Esophagus squamous epithelium (tissue), 5 donors: ENCODE measurements around the gene CORIN. TPM values are rescaled to one million over a fixed set of nuclear protein-coding genes. Genes with fewer than 3 reads are reported as not detected.

Experiments
- DNase-seq: peaks from one replicate; lab custom pipeline; 2025; lab: John Stamatoyannopoulos, UW
- H3K27ac ChIP-seq, 4 donors: fragments of 200-600 bp; sonication (generic); one replicate each; pipeline ENCODE4 v1.5.1; 2016 to 2019; ENCODE audit warnings: mild to moderate bottlenecking in 1 of 4
- H3K27me3 ChIP-seq, 4 donors: fragments of 200-600 bp; sonication (generic); 1 replicate in 3 of 4; 2 replicates in 1 of 4; pipeline versions ENCODE4 v1.5.1 to v1.6.0; 2017 to 2021; ENCODE audit warnings: antibody characterized with exemption in 1 of 4
- H3K36me3 ChIP-seq, 3 donors: fragments of 200-600 bp; sonication (generic); one replicate each; pipeline ENCODE4 v1.5.1; 2016 to 2019
- H3K4me1 ChIP-seq, 3 donors: fragments of 200-600 bp; sonication (generic); one replicate each; pipeline ENCODE4 v1.5.1; 2017 to 2019
- H3K4me3 ChIP-seq, 4 donors: fragments of 200-600 bp; sonication (generic); 1 replicate in 3 of 4; 2 replicates in 1 of 4; pipeline ENCODE4 v1.5.1; 2016 to 2019; ENCODE audit warnings: mild to moderate bottlenecking in 2 of 4, moderate library complexity in 1 of 4
- H3K9me3 ChIP-seq, 3 donors: fragments of 200-600 bp; sonication (generic); one replicate each; pipeline ENCODE4 v1.5.1; 2016 to 2019
- CTCF ChIP-seq, 6 experiments: fragments of 450-650 bp in 4 of 6; fragments of 200-600 bp in 2 of 6; sonication (generic) in 2 of 6; IDR thresholded peaks; one replicate each; pipeline ENCODE4 v1.5.1; 2016 to 2019; ENCODE audit warnings: antibody characterized with exemption in 6 of 6, mild to moderate bottlenecking in 4 of 6, moderate library complexity in 4 of 6
- POLR2A ChIP-seq, 4 donors: fragments of 450-650 bp; IDR thresholded peaks; one replicate each; pipeline ENCODE4 v1.6.1; 2017; ENCODE audit warnings: antibody characterized with exemption in 4 of 4, mild to moderate bottlenecking in 4 of 4, moderate library complexity in 3 of 4
- WGBS, 2 donors: methylation state at CpG; one replicate each; pipeline ENCODE4 v1.1.5; 2018; 5-methylcytosine and 5-hydroxymethylcytosine counted together
- intact Hi-C: fragments of 100-400 bp; cut with DNase I; formaldehyde crosslinking; loops from one replicate; pipeline ENCODE4 v1.15.0; 2022
- total RNA-seq, 4 donors: library from RNA; depleted of rRNA; stranded (reverse); fragments of >200 nt; gene quantifications; one replicate each; pipeline ENCODE4 v1.1.0, GENCODE V29; 2016
- donor health status: DM: yes; HTN: yes; CAD: no.

CORIN gene
- total RNA-seq, 4 donors from 2014 or later = 0.08 to 4.8 (median 0.41) TPM

GRCh38 chr4:47750788-47751187 lies 87.1 kb downstream of the CORIN start:
- H3K4me1 ChIP-seq = no peaks in the 10 kb centered on the region
- intact Hi-C loops = no loop called here
- no peaks in the 10 kb centered on the region for H3K36me3 ChIP-seq
- no peak overlapping the region for H3K4me3 ChIP-seq
- no peak for DNase-seq
- no peaks in the 10 kb centered on the region for H3K9me3 ChIP-seq
- WGBS, 2 donors = 66 to 68% methylated on average over 2 of the region's 2 CpGs
- H3K27ac ChIP-seq = no peak overlapping the region
- TF ChIP-seq CTCF (IDR thresholded peaks at IDR 0.05) (no peak), POLR2A (IDR thresholded peaks at IDR 0.05) (no peak)
- H3K27me3 ChIP-seq = no peaks in the 10 kb centered on the region

- TF ChIP-seq POLR2A (IDR thresholded peaks at IDR 0.05) (no peak), CTCF (IDR thresholded peaks at IDR 0.05) (no peak)
- WGBS, 2 donors = 70 to 78% methylated on average over 4 of the region's 4 CpGs
- intact Hi-C loops = no loop called here
- no peaks in the 10 kb centered on the region for H3K27me3 ChIP-seq
- no peak overlapping the region for H3K27ac ChIP-seq
- no peaks in the 10 kb centered on the region for H3K4me1 ChIP-seq
- no peak for DNase-seq
- no peaks in the 10 kb centered on the region for H3K9me3 ChIP-seq
- H3K4me3 ChIP-seq = no peak overlapping the region
- H3K36me3 ChIP-seq = no peaks in the 10 kb centered on the region
These were observed 88.0 kb downstream of the CORIN start for GRCh38 chr4:47749858-47750257.

GRCh38 chr4:47749060-47749459 lies 88.8 kb downstream of the CORIN start:
- Histone ChIP-seq H3K36me3 (no peaks in the 10 kb centered on the region), H3K27me3 (no peaks in the 10 kb centered on the region), H3K9me3 (no peaks in the 10 kb centered on the region), H3K4me1 (no peaks in the 10 kb centered on the region), H3K27ac (no peak overlapping the region), H3K4me3 (no peak overlapping the region)
- 86 to 88% methylated on average over 1 of the region's 1 CpG for WGBS, 2 donors
- TF ChIP-seq POLR2A (IDR thresholded peaks at IDR 0.05) (no peak), CTCF (IDR thresholded peaks at IDR 0.05) (no peak)
- intact Hi-C loops = no loop called here
- no peak for DNase-seq

GRCh38 chr4:47747846-47748494 lies 89.9 kb downstream of the CORIN start:
- no peak for TF ChIP-seq POLR2A (IDR thresholded peaks at IDR 0.05)
- no peak for TF ChIP-seq CTCF (IDR thresholded peaks at IDR 0.05)
- 78% methylated on average over 1 of the region's 1 CpG for WGBS, 2 donors
- no peak for DNase-seq
- no peak overlapping the region for H3K4me3 ChIP-seq
- H3K36me3 ChIP-seq = no peaks in the 10 kb centered on the region
- intact Hi-C loops = no loop called here
- no peak overlapping the region for H3K27ac ChIP-seq
- no peaks in the 10 kb centered on the region for H3K9me3 ChIP-seq
- no peaks in the 10 kb centered on the region for H3K27me3 ChIP-seq
- H3K4me1 ChIP-seq = no peaks in the 10 kb centered on the region

- DNase-seq = no peak
- H3K4me3 ChIP-seq = no peak overlapping the region
- no peaks in the 10 kb centered on the region for H3K9me3 ChIP-seq
- no peak overlapping the region for H3K27ac ChIP-seq
- intact Hi-C loops = no loop called here
- TF ChIP-seq POLR2A (IDR thresholded peaks at IDR 0.05) (no peak), CTCF (IDR thresholded peaks at IDR 0.05) (no peak)
- no peaks in the 10 kb centered on the region for H3K4me1 ChIP-seq
- H3K36me3 ChIP-seq = no peaks in the 10 kb centered on the region
- no peaks in the 10 kb centered on the region for H3K27me3 ChIP-seq
These were observed 90.7 kb downstream of the CORIN start for GRCh38 chr4:47747211-47747610.
